Measurements from ENCODE around the gene KCNMB2.

DNA sequence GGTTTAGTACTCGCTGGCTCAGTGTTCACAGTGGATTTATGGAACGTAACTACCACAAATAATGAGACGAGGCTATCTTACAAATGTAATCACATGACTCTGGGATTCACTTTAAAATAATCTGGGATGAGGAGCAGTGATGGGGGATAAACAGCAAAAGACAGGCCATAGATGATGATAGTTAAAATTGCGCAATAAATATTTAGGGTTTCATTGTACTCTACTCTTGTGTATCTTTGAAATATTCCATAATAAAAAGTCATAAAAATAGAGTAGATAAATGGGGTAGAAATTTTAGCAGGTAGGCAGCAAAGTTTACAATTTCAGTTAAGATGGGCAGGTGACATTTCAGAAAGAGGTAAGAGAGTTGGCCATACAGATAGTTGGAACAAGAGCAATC lies 196.6 kb downstream of the KCNMB2 start:
- TF ChIP-seq, protein P1, sequence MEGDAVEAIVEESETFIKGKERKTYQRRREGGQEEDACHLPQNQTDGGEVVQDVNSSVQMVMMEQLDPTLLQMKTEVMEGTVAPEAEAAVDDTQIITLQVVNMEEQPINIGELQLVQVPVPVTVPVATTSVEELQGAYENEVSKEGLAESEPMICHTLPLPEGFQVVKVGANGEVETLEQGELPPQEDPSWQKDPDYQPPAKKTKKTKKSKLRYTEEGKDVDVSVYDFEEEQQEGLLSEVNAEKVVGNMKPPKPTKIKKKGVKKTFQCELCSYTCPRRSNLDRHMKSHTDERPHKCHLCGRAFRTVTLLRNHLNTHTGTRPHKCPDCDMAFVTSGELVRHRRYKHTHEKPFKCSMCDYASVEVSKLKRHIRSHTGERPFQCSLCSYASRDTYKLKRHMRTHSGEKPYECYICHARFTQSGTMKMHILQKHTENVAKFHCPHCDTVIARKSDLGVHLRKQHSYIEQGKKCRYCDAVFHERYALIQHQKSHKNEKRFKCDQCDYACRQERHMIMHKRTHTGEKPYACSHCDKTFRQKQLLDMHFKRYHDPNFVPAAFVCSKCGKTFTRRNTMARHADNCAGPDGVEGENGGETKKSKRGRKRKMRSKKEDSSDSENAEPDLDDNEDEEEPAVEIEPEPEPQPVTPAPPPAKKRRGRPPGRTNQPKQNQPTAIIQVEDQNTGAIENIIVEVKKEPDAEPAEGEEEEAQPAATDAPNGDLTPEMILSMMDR (conservative IDR thresholded peaks at IDR 0.05; ENCODE audit: low read depth, low read length), result no peak
- TF ChIP-seq EZH2 (IDR thresholded peaks at IDR 0.05; ENCODE audit: borderline replicate concordance, low read depth, low read length, poor library complexity, severe bottlenecking), result no peak
